Central memory CD4-positive, alpha-beta T cell (primary cell): ENCODE measurements around the gene FXR2.
"Not testable (repeated sequence)": the region's sequence is repeated elsewhere in the genome, so short reads cannot be mapped to it uniquely, and the experiment has no call there.

Source experiments
- DNase-seq: peaks from one replicate; pipeline ENCODE4 v3.0.0; 2022

The FXR2 gene

GRCh38 chr17:7627250-7628121 is 12.8 kb upstream of the FXR2 start, which contains the start of gene SAT2:
SAT2 (minus strand) TSS chr17:7627821; CDS start chr17:7627635, 186 bp downstream.
- DNase-seq, result peak; percentile 76

GRCh38 chr17:7626956-7627249 is 12.2 kb upstream of the FXR2 start:
- DNase-seq, result no peak

DNA sequence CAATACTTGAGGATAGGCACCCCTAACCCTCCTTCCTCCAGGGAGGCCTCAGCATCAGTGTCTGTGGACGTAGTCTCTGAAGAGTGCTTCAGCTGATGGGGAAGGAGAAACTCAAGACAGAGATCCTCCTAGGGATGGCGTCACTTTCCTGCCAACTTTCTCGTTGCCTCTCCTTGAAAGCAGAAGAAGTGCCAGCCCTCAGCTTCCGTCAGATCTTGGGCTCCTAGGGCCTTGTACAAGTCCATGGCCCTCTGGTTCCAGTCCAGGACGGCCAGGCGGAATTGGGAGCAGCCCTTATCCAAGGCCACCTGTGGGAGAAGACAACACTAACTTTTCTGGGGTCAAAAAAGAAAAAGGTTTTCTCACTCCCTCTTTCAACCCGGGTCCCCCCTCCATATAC is 11.6 kb upstream of the FXR2 start:
- no peak for DNase-seq

GRCh38 chr17:7625749-7626148 is 11.1 kb upstream of the FXR2 start:
- not testable (repeated sequence) for DNase-seq

- no peak for DNase-seq
Measured at GRCh38 chr17:7623661-7624060, 9.0 kb upstream of the FXR2 start.

GRCh38 chr17:7620835-7621234 is 6.1 kb upstream of the FXR2 start:
- no peak for DNase-seq

- no peak for DNase-seq
Measured at GRCh38 chr17:7618608-7619007, 3.9 kb upstream of the FXR2 start.

GRCh38 chr17:7615265-7615747 is 609 bp upstream of the FXR2 start:
- DNase-seq, result no peak

GRCh38 chr17:7613769-7614424 is 800 bp downstream of the FXR2 start:
- no peak for DNase-seq

DNA sequence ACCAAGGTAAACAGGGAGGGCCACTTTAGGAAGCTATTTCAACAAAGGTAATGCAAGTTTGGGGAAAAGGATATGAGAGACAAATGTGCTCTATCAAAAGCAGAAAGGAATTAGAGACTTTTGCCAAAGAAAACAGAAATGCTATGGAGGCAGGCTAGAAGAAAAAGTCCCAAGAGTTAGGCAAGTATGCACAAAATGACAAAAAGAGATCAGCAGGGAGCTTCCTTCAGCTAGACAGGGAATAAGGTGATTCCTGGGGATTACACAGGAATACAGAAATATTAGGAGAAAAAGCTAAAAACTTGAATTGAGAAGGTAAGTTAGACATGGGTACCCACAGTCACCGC is 2.4 kb downstream of the FXR2 start:
- no peak for DNase-seq

DNA sequence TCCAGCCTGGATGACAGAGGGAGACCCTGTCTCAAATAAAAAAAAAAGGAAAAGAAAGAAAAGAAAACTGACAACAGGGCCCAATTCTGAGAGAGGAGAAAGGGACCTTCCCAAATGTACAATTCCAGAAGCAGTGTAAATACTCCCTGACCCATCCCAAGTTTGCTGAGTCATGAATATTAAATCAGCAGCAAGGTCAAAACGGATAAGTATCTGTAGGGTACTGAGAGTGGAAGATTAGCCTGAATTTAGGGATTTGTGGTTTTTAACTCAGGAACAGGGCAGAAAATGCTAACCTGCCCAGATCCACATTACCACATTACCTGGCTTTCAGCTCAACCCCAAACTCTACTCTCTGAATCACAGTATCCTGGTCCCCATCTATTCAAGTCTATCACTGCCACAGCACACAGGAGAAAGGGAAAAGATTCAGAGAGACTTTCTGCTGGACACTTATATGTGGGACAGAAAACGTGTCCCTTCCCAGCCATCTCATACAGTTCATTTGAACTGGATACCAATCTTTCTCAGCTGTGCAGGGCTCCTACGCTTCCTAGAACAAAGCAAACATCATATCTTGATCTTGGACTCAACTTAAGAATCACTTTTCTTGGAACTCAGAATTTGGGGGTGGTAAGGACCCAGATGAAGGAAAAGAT is 2.9 kb downstream of the FXR2 start:
- DNase-seq, result no peak

DNA sequence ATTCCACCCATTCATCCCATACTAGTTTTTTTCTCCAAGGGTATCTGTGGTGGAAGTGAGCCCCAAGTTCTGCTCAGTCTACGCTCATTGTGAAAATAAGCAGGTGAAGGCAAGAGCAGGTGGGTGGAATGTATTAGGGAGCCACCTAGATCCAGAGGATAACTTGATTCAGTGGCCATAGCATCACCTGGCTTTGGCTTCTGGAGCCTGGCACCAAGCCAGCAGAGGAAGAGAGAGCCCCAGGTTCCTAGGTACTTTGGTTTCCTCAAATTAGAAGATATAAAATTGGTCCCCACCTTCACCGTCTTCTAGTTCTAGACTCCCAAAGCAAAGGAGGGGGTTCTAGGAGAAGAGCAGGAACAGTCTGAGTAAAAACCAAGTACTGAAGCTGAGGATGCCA is 4.1 kb downstream of the FXR2 start:
- DNase-seq, result no peak

DNA sequence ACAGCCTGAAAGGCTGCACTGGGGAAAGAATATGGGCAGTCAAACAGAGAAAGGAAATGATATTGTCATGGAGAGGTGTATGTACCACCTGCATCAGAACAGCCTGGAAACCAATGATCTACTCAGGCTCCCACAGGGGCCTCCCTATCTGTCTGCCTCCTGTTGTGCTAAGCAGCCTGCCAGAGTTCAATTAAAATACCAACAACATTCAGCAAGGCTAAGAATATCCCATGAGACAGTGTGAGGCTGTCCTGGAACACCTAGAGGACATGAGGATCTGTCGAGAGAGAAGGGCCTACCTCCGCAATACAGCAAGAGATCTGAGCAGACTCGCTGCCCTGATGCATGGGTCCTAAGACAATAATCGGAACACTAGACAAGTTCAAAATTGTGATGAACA is 8.4 kb downstream of the FXR2 start:
- no peak for DNase-seq

DNA sequence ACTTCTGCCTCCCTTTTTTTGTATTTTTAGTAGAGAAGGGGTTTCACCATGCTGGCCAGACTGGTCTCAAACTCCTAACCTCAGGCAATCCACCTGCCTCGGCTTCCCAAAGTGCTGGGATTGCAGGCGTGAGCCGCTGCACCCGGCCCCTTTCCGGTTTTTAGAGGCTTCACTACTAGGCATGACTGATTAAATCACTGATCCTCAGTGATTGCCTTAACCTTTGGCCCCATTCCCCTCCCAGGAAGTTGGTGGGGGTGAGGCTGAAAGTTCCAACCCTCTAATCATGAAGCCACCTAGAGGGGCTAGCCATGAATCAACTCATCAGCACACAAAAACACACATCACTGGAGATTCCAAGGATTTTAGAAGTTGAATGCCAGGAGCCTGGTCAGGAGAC is 17.1 kb downstream of the FXR2 start:
- not testable (repeated sequence) for DNase-seq

- no peak for DNase-seq
Measured at GRCh38 chr17:7593296-7593695, 21.4 kb downstream of the FXR2 start.

- DNase-seq, result no peak
Measured at GRCh38 chr17:7592422-7593021, 22.2 kb downstream of the FXR2 start.

GRCh38 chr17:7591596-7591995 is 23.1 kb downstream of the FXR2 start:
- no peak for DNase-seq

DNA sequence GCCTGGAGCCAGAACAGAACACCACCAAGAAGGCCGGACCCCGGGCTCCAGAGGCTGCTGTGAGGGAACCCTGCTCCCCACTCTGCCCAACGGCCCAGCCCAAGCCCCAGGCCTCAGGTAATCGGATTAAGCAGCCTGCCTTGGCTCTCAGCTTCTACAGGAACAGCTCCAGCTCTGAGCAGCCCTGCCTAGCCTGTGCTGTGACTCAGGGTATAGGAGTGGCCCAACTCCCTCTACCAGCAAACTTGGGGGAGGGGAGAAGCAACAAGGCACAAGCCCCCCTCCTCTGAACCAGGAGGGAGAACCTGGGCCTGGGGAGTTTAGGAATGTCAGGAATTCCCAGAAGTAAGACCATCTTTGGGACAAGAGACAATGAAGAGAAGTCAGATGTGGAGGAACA is 24.0 kb downstream of the FXR2 start:
- DNase-seq, result no peak

DNA sequence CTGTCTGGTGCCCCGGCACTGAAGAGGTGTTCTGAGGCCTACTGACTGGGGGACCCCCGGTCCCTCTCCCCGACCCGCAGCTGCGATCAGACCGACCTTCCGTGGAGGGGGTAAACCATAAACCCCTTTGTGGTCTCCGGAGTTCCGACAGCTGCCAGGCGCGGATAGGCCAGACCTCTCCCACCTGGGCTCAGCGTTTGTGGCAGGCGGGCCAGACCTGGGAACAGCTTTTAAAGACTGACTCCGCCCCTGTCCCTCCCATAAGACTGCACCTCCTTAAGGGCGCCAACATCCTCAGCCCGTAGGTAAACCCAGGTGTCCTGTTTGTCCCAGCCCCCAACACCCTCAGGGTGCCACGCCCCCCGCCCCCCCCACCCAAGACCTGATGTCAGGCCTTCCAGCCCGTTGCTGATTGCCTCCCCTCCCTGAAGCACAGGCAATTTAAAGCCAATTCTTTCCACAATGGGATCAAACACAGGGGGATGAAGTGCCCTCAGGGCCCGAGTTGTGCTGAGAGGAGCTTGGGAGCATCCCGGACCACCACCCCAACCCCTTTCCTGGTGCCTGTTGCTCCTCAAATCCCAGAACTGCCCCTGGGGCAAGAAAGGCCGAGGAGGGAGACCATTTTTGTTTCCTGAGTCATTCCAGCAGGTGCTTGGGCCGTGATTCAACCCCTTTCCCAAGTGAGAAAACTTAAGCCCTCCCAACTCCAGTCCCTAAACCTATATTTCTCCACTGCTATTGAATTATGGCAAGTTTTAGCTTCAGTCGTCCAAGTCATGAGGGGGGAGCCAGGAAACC is 24.6 kb downstream of the FXR2 start, which contains the start of gene SOX15:
TSS of gene SOX15 (minus strand) at position 204 of the 801 bp plus-strand sequence. CDS start 418 bp downstream, outside the sequence.
- no peak for DNase-seq

- DNase-seq, result peak; percentile 51
Measured at GRCh38 chr17:7589204-7589868, 25.4 kb downstream of the FXR2 start.

- DNase-seq, result no peak
Measured at GRCh38 chr17:7588553-7589203, 26.0 kb downstream of the FXR2 start.
